GM18520 (cell line): ENCODE data around the gene PLCL2.

Experiments used
- ATAC-seq: cut with Tn5 transposase; IDR thresholded peaks from one replicate; pipeline ENCODE4 v1.9.1; 2021; ENCODE audit not compliant: unreplicated experiment

The PLCL2 gene

DNA sequence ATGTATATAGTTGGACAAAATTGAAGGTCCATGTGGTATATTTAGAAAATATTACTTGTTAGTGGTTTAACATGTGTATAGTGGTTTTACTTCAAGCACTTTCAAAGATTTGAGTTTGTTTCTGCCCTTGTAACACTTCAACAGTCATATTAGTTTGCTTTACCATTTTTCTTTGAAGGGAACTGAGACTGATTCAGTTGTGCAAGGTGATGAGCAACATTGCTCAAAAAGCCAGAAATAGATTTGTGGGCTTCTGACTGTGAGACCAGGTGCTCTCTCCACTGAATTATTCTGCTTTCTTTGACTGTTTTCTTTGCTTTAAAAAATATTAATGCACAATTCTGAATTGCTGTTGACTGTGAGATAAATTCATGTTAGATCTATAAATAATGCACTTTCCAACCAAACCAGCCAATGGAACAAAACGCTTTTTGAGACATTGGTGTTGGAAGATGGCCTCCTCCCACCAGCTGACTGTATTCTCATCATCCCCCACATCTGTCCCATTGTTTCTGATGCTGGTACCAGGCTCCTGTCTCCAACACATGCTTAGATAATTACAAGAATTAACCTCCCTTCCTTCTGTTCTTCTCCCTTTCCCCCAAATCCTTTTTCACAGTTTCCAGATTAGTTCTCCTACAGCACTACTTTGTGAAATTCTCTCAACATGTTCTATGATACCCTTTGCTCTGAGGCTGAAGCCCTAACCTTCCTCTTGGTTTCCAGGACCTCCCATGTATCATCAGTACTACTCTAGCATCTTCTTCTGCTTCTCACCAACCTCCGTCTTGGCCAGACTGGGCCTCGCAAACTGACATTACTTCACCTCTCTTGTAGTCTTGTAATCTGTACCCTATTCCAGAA is 27.9 kb downstream of the PLCL2 start:
- ATAC-seq, result peak; percentile 92

- ATAC-seq, result peak; percentile 4
Observed at GRCh38 chr3:16913264-16913580, 28.5 kb downstream of the PLCL2 start.

- ATAC-seq, result no peak
Observed at GRCh38 chr3:16916840-16917239, 32.1 kb downstream of the PLCL2 start.

- ATAC-seq, result no peak
Observed at GRCh38 chr3:16917256-16917935, 32.6 kb downstream of the PLCL2 start.

- no peak for ATAC-seq
Observed at GRCh38 chr3:16917980-16918682, 33.4 kb downstream of the PLCL2 start.

DNA sequence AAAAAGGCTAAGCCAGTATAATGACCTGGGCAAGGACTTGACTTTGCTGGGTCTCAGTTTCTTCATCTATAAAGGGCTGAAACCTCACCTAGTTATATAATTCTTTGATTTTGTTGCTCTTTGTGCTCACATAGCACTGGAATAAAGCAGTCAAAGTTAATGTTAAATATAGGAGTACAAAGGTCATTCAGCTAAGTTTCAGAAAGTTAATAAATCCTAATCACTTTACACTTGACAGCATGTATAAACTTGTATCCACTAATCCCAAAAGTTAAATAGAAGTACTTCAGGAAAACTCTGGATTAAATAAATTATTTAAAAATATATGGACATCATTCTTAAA is 33.9 kb downstream of the PLCL2 start:
- no peak for ATAC-seq

DNA sequence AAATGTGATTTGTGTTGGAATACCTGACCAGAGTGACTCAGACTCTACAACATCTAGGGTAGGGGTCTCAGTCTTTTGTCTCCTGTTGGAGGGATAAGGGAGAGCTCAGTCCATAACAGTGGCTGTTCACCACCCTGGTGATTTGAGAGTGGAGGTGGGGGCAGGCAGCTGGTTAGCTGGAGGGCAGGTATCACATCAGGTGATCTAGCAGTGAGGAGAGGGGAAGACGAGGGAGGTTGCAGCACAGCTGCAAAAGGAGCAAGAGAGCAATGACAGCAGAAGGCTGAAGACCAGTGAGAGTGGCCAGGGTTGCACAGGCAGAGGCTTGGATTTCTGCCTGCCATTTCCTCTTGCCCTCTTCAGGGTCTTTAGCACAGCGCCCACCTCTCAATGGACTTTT is 38.4 kb downstream of the PLCL2 start:
- ATAC-seq, result no peak

GRCh38 chr3:16927485-16927884 is 42.7 kb downstream of the PLCL2 start:
- no peak for ATAC-seq

DNA sequence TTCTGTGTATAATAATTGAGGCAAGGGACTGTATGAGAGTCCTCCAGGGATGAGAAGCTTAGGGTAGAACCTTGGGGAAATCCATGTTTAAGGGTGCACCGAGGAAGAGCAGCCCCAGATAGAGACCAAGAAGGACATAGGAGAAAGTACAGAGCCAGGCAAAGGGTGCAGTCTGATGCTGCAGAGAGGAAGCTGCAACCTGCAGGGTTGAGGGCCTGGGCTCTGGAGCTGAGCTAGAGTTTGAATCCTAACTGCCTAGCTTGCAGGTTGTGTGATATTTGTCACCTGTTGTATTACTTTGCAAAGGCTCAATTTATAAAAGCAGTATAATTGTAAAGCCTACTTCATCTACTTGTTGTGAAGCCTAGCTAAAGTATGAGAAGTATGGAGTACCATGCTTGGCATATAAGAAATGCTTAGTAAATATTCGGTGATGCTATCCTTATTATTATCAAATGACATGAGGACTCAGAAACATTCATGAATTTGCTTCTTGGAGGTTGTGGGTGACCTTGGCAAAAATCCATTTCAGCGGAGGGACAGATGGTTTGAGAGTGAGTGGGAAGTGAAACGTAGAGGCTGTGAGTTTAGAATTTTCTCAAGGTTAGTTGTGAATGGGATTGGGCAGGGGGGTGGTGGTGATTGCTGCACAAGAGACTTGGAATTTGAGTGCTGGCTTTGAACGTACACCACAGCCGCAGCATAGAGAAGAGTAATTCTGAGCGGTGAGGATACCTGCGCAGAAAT is 43.8 kb downstream of the PLCL2 start:
- ATAC-seq, result no peak

DNA sequence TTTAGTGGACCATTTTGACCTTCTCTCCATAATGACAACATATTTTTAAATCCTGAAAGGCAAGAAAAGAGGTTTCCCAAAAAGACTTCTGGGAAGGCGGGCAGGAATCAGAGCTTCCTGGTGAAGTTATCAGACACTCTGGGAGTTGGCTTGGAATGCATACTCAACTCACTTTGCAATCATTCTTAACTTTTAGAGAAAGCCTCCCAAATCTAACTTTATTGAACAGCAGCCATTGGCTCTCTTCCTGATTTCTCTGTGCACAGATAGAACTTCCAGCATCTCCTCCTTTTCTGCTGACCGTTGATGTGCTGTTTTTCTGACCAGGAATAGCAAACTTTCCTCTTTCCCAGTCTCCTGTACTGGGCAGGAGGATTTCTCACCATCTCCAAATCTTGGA is 44.6 kb downstream of the PLCL2 start:
- ATAC-seq, result no peak

- ATAC-seq, result no peak
Observed at GRCh38 chr3:16932877-16933276, 48.1 kb downstream of the PLCL2 start.

DNA sequence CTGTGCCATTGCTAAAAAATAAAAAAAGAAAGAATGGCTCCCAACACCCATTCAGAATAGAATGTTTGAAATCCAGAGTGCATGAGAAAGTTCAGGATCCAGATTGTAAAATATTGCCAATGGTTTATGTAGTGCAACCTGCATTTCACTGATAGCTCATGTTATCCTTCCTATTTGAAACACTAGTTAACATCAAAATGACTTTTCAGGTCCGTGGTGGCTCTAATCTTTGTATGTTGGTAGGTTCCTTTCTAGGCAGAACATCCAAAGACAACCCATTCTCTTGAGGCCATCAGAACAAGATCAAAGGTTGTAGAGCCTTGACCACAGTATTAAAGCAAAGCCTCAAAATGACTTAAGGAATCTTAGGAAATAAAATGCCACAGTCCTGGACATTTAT is 51.0 kb downstream of the PLCL2 start:
- ATAC-seq, result no peak

GRCh38 chr3:16936233-16936632 is 51.5 kb downstream of the PLCL2 start:
- ATAC-seq, result no peak

- ATAC-seq, result no peak
Observed at GRCh38 chr3:16936676-16937230, 52.0 kb downstream of the PLCL2 start.

DNA sequence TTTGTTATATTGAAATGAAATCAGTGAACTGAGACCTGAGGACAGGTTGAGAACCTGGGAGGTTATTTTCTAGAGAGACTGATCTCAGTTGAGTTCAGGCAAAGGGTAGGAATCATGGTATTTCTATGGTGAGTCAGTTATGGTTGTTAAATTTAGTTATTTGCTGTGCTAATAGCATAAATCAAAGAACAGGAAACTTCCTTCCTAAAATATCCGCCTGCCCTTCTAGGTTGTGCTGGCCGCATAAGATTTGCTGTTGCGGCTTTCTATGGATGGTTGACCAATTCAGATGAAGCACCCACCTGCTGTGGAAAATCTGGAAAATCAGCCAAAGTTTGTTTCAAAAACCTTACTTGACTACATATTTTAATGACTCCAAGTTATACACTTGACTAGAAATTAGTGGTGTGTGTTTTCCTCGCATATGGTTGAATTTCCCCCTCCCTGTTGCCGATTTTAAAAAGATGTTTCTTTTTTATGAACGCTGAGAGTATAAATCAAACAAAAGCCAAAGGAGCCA is 52.6 kb downstream of the PLCL2 start:
- ATAC-seq, result no peak

DNA sequence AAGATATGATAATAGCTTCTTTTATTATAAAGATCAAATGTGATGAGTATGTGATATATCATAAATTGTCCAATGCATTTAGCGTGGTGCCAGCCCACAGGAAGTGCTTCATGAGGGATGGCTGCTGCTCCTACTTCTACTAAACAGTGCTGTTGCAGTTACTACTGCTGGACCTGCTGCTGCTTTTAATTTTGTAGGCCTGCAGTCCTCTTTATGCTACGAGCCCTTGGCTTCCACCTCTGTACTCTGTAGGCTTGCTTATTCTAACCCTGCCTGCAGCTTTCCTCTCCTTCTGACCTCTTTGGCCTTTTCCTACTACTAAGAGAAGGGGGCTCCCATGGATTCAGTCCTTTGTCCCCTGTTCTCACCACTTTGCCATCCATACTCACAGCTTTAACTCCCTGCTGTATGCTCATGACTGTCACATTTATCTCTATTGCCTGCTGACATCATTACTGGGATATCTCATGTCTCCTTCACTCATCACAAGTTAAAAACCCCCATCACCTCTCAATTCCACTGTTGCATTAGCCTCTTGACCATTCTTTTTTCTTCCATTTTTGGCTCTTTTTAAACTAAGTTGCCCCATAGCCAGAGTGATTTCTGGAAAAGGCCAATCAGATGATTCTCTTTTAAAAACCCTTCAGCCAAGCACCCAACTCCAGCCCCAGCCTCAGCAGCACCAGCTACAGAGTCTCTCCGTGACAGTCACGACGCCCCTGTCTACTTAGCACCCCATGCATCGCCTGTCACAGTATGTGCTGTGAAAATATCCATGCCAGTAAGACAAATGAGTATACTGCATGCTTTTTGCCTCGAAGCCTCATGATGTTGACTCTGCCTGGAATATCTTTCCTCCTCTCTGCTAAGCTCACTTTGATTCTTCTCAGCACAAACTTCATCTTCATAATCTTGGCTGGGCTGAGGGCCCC is 56.3 kb downstream of the PLCL2 start:
- no peak for ATAC-seq

DNA sequence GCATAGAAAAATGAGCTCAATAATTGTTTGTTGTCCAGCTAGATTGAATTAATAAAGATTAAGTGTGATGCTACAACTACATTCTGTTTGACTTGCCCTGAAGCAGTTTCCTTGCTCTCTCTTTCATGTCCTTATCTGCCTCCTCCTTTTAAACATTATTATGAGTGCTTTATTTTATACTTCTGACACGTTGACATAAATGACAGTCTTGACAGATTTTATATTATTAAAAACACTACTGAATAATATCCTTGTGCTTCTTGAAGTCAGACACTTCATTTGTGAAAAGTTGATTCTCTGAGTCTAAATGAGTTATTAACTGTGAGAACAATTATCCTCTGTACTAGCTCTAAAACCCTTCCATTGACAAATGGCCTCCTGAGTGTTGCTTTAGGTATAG is 58.2 kb downstream of the PLCL2 start:
- no peak for ATAC-seq

DNA sequence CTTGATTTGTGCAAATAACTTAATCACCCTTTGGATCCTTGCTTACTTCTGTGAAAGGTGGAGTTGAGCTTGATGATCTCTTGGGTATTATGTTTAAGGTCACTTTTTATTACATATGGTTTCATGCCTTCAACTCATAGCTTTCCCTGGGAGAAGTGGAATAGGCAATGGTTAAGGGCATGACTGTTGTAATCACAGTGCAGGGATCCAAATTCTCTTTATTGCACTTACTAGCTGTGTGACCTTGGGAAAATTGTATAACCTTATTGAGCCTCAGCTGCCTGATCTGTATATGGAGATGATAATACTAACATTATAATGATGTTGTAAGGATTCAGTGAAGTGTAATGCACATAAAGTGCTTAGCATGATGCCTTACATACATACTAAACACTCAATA is 59.1 kb downstream of the PLCL2 start:
- no peak for ATAC-seq

DNA sequence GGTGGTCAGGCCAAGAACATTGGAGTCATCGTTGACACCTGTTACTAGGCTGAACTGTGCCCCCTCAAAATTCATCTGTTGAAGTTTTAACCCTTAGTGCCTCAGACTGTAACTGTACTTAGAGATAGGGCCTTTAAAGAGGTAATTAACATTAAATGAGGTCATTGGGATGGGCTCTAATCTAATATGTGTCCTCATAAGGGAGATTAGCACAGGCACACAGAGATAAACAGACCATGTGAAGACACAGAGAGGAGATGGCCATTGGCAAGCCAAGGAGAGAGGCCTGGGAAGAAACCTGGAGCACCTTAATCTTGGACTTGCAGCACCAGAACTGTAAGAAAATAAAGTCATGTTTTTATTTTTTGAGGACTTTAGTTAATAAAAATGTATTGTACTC is 59.6 kb downstream of the PLCL2 start:
- ATAC-seq, result no peak

GRCh38 chr3:16945330-16945729 is 60.6 kb downstream of the PLCL2 start:
- no peak for ATAC-seq
